GM12891 (cell line): Measurements from ENCODE around the gene SNX19.

Source experiments
- POLR2A ChIP-seq: IDR thresholded peaks from 2 replicates; pipeline ENCODE4 v1.6.1; 2011; ENCODE audit warnings: low read depth, low read length, control low read depth
- POLR2AphosphoS5 ChIP-seq: IDR thresholded peaks from 2 replicates; pipeline ENCODE4 v1.6.1; 2011; ENCODE audit warnings: low read depth, low read length, control low read depth
- TAF1 ChIP-seq: IDR thresholded peaks from 2 replicates; pipeline ENCODE4 v1.6.1; 2011; ENCODE audit warnings: low read depth, low read length, control low read depth

- no peak for TF ChIP-seq POLR2A
- TF ChIP-seq POLR2AphosphoS5, result no peak
- TF ChIP-seq TAF1, result no peak
Measured at GRCh38 chr11:130874955-130875531, 41.2 kb downstream of the SNX19 start.
